SK-N-SH treated with all-trans-retinoic acid at 6 μM for 48 hours (cell line): Measurements from ENCODE around the gene TPST1.

Experiments
- ATAC-seq: fragments of 200-7000 bp; cut with Tn5 transposase; 3 replicates; pipeline ENCODE4 v1.9.1; 2020; ENCODE audit warnings: mild to moderate bottlenecking, moderate library complexity
- ARNTL ChIP-seq: fragments of 450-650 bp; formaldehyde crosslinking; IDR thresholded peaks from 2 replicates; pipeline ENCODE4 v1.5.0; 2020; ENCODE audit warnings: low read depth, mild to moderate bottlenecking, moderate library complexity, borderline replicate concordance
- BACH2 ChIP-seq: fragments of 250-450 bp; sonication (Bioruptor Pico); IDR thresholded peaks from 2 replicates; pipeline ENCODE4 v1.9.0; 2021; ENCODE audit warnings: mild to moderate bottlenecking, borderline replicate concordance
- CSDC2 ChIP-seq: fragments of 250-450 bp; sonication (Bioruptor Pico); IDR thresholded peaks from 2 replicates; pipeline ENCODE4 v1.5.0; 2020; ENCODE audit warnings: mild to moderate bottlenecking, moderate library complexity
- CSRNP3 ChIP-seq: fragments of 250-450 bp; sonication (Bioruptor Pico); IDR thresholded peaks from 2 replicates; pipeline ENCODE4 v1.5.1; 2021; ENCODE audit warnings: mild to moderate bottlenecking, moderate library complexity
- ESRRG ChIP-seq: fragments of 250-450 bp; sonication (Bioruptor Pico); IDR thresholded peaks from 2 replicates; pipeline ENCODE4 v1.6.1; 2021; ENCODE audit warnings: mild to moderate bottlenecking
- OSR1 ChIP-seq: fragments of 250-450 bp; sonication (Bioruptor Pico); IDR thresholded peaks from 2 replicates; pipeline ENCODE4 v1.8.0; 2022; ENCODE audit warnings: moderate library complexity, mild to moderate bottlenecking, inconsistent platforms
- PATZ1 ChIP-seq: fragments of 250-450 bp; sonication (Bioruptor Pico); IDR thresholded peaks from 2 replicates; pipeline ENCODE4 v1.8.0; 2020; ENCODE audit warnings: mild to moderate bottlenecking, moderate library complexity, borderline replicate concordance
- POU6F1 ChIP-seq: fragments of 250-450 bp; sonication (Bioruptor Pico); IDR thresholded peaks from 2 replicates; pipeline ENCODE4 v1.8.0; 2021; ENCODE audit warnings: low read depth, mild to moderate bottlenecking, moderate library complexity, borderline replicate concordance
- TCF4 ChIP-seq: fragments of 250-450 bp; sonication (Bioruptor Pico); IDR thresholded peaks from 2 replicates; pipeline ENCODE4 v1.8.0; 2021; ENCODE audit warnings: mild to moderate bottlenecking, moderate library complexity, borderline replicate concordance
- TOX ChIP-seq: fragments of 250-450 bp; sonication (Bioruptor Pico); IDR thresholded peaks from 2 replicates; pipeline ENCODE4 v1.8.0; 2021; ENCODE audit warnings: mild to moderate bottlenecking, moderate library complexity, borderline replicate concordance
- TSHZ2 ChIP-seq: fragments of 250-450 bp; sonication (Bioruptor Pico); IDR thresholded peaks from 2 replicates; pipeline ENCODE4 v1.5.0; 2020; ENCODE audit warnings: mild to moderate bottlenecking, moderate library complexity
- ZFP3 ChIP-seq: fragments of 250-450 bp; sonication (Bioruptor Pico); IDR thresholded peaks from 2 replicates; pipeline ENCODE4 v1.5.0; 2020; ENCODE audit warnings: mild to moderate bottlenecking, moderate library complexity
- ZFP30 ChIP-seq: fragments of 450-650 bp; formaldehyde crosslinking; IDR thresholded peaks from 2 replicates; pipeline ENCODE4 v1.5.0; 2022; ENCODE audit warnings: mild to moderate bottlenecking, moderate library complexity
- ZNF565 ChIP-seq: fragments of 450-650 bp; formaldehyde crosslinking; conservative IDR thresholded peaks from 2 replicates; pipeline ENCODE4 v1.5.0; 2020; ENCODE audit warnings: low read depth, mild to moderate bottlenecking, moderate library complexity
- ZNF70 ChIP-seq: fragments of 450-650 bp; formaldehyde crosslinking; IDR thresholded peaks from 2 replicates; pipeline ENCODE4 v1.5.0; 2020; ENCODE audit warnings: mild to moderate bottlenecking, moderate library complexity
- ZNF8 ChIP-seq: fragments of 450-650 bp; formaldehyde crosslinking; IDR thresholded peaks from 2 replicates; pipeline ENCODE4 v1.5.0; 2020; ENCODE audit warnings: mild to moderate bottlenecking, moderate library complexity
- TF ChIP-seq, protein P1 (sequence below): fragments of 250-450 bp; sonication (Bioruptor Pico); IDR thresholded peaks from 2 replicates; pipeline ENCODE4 v1.5.1; 2020; ENCODE audit warnings: low read depth, mild to moderate bottlenecking, moderate library complexity

Gene TPST1

GRCh38 chr7:66188645-66189044, 16.5 kb upstream of the TPST1 start:
- ATAC-seq = no peak

DNA sequence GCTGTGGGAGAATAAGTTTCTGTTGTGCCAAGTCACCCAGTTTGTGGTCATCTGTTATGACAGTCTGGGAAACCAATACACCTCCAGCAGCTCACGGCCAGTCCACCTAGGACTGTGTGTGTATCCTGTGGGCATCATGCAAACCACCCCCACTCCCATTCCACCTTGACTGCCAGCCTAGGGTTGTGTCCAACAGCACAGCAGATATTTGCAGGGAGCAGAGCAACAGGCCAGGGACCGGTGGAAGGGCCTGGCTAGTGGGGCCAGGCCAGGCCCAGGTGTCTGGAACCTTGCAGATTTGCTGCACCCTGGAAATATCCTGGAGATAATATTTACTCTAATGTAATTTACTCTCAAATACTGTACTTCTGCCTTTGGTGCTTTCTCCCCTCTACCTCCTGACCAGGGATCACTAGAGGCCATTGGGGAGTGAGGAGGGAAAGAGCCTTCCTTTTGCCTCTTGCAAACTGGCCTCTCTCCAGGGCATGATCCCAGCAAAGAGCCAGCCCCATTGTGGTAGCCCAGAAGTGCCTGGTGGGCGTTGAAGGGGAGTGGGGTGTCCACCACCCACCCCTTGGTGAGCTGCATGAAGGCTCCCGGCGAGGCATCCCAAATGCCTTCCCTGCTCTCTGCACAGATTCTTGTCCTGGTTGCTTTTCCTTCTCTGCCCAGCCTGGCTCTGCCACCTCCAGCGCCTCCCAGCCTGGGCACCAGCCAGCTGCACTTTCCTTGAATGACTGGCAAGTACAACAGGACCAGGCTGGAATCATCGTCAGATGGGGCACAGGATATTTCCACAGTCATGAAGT, 15.2 kb upstream of the TPST1 start:
- peak; percentile 38; the same call in 2 of the 3 replicates for ATAC-seq
- no peak for TF ChIP-seq ZNF565 (CRISPR knock-in tag)
- TF ChIP-seq PATZ1 = no peak
- no peak for TF ChIP-seq ZFP30 (CRISPR knock-in tag)
- TF ChIP-seq, protein P1, sequence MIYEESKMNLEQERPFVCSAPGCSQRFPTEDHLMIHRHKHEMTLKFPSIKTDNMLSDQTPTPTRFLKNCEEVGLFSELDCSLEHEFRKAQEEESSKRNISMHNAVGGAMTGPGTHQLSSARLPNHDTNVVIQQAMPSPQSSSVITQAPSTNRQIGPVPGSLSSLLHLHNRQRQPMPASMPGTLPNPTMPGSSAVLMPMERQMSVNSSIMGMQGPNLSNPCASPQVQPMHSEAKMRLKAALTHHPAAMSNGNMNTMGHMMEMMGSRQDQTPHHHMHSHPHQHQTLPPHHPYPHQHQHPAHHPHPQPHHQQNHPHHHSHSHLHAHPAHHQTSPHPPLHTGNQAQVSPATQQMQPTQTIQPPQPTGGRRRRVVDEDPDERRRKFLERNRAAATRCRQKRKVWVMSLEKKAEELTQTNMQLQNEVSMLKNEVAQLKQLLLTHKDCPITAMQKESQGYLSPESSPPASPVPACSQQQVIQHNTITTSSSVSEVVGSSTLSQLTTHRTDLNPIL (CRISPR knock-in tag) = no peak
- no peak for TF ChIP-seq ZFP3
- TF ChIP-seq TOX = no peak
- TF ChIP-seq TSHZ2 (CRISPR knock-in tag) = no peak
- TF ChIP-seq TCF4 (CRISPR knock-in tag) = no peak
- no peak for TF ChIP-seq ZNF70 (CRISPR knock-in tag)
- TF ChIP-seq OSR1 (CRISPR knock-in tag) = no peak
- no peak for TF ChIP-seq POU6F1 (CRISPR knock-in tag)
- TF ChIP-seq ESRRG = no peak
- TF ChIP-seq CSDC2 = no peak

More at GRCh38 chr7:66188645-66189044, 16.5 kb upstream of the TPST1 start:
- no peak for TF ChIP-seq POU6F1 (CRISPR knock-in tag)
- TF ChIP-seq ZFP3 = no peak
- no peak for TF ChIP-seq TSHZ2 (CRISPR knock-in tag)
- no peak for TF ChIP-seq ZNF8 (CRISPR knock-in tag)
- TF ChIP-seq ARNTL = no peak
- no peak for TF ChIP-seq ESRRG
- no peak for TF ChIP-seq OSR1 (CRISPR knock-in tag)
- no peak for TF ChIP-seq CSRNP3 (CRISPR knock-in tag)
- no peak for TF ChIP-seq CSDC2
- TF ChIP-seq BACH2 (CRISPR knock-in tag) = no peak
